NCI-H187 treated with DMSO at 0.1 percent for 48 hours (cell line): ENCODE data around the gene RNF32.
"Not testable (repeated sequence)": the region's sequence is repeated elsewhere in the genome, so short reads cannot be mapped to it uniquely, and the experiment has no call there.

Experiments used
- DNase-seq: peaks from one replicate; lab custom pipeline; 2025; lab: John Stamatoyannopoulos, UW

The RNF32 gene

DNA sequence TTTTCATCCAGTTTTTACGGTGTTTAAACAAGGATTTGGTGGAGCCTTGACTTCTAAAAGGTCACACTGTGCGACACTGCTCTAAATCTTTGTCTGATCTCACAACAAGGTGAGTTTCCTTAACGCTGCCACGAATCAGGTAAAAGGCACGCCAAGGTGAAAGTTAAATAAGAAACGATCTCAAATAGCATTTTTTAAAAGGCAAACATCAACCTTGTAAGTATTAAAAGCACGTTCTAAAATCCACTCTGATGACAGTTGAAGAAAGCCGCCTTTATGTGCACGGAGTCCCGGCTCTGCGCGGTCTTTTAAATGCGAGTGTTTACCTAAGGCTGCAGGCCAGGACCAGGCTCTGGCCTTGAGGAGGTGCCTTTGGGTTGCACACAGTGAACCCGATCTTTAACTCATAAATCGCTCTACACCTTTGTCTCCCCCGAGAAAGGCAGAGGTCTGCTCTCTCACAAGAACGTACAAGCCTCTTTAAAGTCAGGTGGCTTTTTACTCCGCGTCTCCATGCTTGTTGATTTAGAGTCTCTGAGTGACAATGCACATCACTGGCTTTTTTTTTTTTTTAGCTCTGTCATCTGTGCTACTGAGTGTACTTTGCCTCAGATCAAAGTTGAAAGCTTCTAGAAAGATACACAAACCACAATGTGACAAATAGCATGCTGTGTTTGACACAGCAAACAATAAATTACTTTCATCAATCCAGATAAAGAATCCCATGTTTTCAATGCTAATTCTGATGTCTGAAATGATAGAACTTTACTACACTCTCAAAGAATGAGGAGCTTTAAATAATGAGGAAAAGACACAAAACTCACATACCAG is 25.9 kb upstream of the RNF32 start:
- DNase-seq = no peak

DNA sequence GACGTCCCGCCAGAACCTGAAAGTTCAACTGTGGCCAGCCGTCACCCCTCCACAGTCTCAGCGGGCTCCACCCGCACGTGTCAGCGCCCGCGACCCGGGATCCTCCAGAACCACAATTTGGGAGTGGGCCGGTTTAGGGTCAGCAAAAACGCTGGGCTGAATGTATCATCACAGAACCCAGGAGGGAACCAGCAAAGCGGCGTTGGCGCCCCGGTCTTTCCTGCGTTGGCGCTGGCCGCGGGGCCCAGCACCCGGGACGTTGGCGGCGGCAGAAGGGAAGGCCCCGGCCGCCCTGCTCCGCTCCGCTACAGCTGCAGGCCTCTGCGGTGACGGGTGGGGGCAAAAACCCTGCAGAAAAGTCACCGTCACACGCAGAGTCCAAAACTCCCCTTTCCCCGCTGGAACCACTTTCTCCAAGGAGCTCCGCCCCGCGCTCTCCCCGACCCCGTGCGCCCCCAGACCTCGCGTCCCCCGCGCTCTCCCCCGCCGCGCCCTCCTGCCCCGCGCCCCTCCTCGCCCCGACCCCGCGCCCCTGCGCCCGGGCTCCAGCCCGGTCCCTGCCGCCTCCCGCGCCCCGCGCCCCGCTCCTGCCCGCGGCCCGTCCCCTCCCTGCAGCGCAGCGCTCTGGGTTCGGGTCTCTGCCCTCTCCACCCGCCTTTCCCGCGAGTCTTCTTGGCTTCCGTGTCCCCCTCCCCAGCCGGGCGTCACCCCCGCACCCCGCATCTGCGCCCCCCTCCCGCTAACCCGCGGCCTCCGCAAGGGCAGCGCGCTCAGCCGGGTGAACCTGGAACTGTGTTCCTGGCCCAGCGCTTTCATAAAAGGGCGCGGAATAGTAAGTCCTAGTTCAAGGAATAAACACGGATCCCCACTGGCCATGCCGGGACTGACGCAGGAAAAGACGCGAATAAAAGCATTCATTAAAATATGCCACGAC is 24.0 kb upstream of the RNF32 start:
- DNase-seq = no peak

DNA sequence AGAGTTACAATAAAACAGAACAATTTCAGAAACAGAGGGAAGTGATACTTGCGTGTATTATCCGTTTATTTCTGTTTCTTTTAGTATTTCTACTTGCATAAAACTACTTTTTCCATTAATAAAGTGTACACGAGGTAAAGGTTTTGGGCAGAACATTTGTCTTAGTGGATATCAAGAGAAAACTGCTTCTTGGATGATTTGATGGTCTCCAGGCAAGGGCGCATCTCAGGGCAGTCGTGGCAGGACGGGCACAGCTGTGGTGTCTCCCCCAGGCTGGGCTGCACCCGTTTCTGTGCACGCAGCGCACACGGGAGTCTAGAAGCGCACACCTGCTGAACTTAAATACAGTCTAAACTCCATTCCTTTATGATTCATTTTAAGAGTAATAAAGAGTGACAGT is 23.4 kb upstream of the RNF32 start:
- DNase-seq = no peak

- DNase-seq = no peak
Measured at GRCh38 chr7:156618078-156618779, 22.3 kb upstream of the RNF32 start.

DNA sequence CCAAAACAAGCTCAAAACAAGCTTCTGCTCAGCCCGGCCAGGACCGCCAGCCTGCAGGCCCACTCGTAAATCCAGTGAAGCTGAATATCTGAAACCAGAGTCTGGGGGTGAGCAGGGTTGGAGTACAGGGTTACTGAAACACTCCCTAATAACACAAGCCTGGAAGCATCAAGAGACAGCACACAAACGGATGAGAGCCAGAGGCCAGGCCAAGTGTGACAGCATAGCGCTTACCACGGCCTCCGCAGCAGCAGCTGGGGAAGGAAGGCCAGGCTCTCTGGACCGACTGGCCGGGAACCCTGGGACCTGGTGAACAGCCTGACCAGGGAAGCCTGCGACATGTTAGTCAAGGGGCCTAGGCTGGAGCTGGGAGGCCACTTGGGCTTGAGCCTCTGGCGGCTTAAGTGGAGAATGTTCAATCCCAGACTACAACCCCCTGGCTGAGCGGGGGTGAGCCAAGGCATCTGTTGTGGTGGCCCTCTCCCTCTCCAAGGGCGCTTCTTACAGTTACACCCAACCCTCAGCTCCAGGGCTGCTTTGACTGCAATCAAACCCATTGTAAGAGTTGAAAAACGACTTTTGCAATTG is 21.7 kb upstream of the RNF32 start:
- no peak for DNase-seq

DNA sequence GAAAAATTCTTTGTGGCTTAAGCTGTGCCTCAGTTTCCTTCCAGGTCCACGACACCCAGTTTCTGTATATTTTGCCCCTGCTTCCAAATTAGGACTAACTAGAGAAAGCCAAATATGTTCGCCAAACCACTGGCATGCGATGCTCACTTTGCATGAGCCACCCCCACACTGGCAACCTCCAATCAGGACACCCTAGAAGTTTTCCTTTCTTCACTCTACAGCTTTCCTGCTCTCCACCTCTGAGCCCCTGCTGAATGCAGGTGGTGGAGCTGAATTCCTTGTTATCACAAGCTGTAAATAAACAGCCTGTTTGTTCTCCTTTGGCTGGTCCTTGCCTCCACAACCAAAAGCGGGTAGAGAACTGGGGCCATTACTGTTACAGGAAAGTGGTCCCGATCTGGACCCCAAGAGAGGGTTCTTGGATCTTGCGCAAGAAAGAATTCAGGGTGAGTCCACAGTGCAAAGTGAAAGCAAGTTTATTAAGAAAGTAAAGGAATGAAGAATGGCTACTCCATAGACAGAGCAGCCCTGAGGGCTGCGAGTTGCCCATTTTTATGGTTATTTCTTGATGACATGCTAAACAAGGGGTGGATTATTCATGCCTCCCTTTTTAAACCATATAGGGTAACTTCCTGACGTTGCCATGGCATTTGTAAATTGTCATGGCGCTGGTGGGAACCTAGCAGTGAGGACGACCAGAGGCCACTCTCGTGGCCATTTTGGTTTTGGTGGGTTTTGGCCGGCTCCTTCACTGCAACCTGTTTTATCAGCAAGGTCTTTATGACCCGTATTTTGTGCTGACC is 20.9 kb upstream of the RNF32 start:
- DNase-seq = not testable (repeated sequence)

DNA sequence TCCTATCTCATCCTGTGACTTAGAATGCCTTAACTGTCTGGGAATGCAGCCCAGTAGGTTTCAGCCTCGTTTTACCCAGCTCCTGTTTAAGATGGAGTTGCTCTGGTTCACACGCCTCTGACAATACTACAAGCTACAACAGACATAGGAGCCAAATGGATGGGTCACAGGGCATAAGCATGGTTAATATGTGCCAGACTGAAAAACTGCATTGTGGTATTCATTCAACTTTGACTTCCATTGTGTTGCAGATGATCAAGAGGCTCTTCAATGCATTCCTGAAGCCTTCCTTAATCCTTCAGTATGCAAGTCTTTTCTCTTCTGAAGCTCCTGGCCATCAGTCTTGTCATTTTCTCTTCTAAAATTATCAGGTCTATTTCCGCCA is 20.3 kb upstream of the RNF32 start:
- no peak for DNase-seq

- DNase-seq = no peak
Measured at GRCh38 chr7:156621652-156622051, 18.9 kb upstream of the RNF32 start.

DNA sequence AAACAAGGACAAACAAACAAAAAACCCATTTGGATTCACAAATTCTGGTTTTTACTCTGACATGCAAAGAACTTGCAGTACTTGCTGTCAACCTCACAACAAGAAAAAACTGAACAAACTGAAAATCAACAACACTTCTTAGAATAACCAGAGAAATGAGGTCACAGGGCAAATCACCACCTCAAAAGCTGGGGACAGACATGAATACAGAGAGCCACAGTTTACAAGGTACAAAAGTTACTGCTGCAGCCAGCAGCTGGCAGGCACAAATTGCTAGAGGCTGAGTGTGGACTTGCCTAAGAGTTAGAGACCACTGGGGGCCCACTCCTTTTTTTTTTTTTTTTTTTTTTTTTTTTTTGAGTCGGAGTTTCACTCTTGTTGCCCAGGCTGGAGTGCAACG is 15.0 kb upstream of the RNF32 start:
- no peak for DNase-seq

DNA sequence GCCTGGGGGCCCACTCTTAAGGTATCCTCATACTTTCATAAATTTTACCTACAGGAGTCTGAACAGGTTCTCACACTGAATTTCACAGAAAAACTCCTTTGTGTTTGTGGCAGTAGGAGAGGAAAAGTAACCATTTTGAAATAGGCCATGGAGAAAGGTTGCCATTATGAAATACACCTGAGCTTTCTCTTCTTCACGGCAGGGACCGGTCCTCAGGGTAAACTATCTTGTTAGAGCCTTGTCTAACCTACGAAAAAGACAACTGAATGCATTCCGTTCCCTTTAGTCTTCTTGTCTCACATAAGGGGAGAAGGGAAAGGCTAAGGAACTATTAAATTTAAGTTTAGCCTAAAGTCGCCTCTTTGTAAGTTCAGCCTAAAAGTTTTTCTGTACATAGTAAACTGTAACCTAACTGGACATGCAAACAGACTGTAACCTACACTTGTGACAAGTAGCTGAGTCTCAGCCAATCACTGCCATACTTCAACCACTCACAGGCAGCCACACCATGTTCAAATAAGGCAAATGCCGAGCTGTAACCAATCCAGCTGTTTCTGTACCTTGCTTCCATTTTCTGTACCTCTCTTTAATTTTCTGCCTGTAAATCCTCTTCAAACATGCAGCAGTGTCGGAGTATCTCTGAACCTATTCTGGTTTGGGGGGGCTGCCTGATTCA is 14.2 kb upstream of the RNF32 start:
- no peak for DNase-seq

DNA sequence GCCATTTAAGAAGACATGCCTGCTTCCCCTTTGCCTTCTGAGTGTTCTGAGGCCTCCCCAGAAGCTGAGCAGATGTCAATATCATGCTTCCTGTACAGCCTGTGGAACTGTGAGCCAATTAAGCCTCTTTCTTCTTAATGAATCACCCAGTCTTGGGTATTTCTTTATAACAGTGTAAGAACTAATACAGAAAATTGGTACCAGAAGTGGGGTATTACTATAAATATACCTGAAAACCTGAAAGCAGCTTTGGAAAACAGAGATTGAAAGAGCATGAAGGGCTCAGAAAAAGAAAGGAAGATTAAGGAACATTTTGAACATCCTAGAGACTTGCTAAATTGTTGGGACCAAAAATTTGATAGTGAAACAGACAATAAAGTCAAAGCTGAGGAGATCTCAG is 12.0 kb upstream of the RNF32 start:
- no peak for DNase-seq

DNA sequence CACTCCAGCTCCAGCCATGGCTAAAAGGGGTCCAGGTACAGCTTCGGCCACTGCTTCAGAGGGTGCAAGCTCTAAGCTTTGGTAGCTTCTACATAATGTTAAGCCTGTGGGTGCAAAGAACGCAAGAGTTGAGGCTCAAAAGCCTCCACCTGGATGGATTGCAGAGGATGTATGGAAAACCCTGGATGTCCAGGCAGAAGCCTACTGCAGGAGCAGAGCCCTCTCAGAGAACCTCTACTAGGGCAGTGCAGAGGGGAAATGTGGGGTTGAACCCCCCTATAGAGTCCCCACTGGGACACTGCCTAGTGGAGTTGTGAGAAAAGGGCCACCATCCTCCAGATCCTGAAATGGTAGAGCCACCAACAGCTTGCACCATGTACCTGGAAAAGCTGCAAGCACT is 10.7 kb upstream of the RNF32 start:
- DNase-seq = no peak

DNA sequence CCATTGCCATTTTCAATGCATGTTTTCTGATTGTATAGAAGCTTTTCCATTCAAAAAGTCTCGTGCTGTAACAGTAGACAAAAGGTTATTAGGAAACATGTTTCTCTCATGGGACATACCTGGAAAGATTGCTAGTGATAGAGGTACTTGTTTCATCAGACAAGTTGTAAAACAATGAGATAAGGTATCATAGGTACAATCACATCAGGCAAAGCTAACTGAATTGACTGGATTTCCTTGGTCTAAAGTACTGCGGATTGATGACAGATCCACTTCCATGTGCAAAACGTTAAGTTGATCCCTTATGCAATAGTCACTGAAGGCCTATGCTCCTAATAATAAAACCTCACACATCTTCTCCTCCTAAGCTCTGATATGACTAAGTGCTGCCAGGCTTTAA is 6.5 kb upstream of the RNF32 start:
- DNase-seq = no peak

GRCh38 chr7:156635529-156636385 is 4.8 kb upstream of the RNF32 start:
- DNase-seq = no peak

DNA sequence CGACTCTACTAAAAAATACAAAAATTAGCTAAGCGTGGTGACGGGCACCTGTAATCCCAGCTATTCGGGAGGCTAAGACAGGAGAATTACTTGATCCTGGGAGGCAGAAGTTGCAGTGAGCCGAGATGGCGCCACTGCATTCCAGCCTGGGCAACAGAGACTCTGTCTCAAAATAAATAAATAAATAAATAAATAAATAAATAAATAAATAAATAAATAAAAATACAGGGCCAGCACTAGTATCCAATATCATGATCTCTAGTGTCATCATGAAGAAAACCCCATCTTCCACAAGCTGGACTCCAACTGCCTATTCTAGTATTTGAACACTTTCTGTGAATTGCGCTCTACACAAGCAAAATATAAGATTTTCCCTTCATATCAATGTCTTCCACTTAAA is 3.5 kb upstream of the RNF32 start:
- DNase-seq = not testable (repeated sequence)

GRCh38 chr7:156638443-156639077 is 2.0 kb upstream of the RNF32 start:
- DNase-seq = no peak

DNA sequence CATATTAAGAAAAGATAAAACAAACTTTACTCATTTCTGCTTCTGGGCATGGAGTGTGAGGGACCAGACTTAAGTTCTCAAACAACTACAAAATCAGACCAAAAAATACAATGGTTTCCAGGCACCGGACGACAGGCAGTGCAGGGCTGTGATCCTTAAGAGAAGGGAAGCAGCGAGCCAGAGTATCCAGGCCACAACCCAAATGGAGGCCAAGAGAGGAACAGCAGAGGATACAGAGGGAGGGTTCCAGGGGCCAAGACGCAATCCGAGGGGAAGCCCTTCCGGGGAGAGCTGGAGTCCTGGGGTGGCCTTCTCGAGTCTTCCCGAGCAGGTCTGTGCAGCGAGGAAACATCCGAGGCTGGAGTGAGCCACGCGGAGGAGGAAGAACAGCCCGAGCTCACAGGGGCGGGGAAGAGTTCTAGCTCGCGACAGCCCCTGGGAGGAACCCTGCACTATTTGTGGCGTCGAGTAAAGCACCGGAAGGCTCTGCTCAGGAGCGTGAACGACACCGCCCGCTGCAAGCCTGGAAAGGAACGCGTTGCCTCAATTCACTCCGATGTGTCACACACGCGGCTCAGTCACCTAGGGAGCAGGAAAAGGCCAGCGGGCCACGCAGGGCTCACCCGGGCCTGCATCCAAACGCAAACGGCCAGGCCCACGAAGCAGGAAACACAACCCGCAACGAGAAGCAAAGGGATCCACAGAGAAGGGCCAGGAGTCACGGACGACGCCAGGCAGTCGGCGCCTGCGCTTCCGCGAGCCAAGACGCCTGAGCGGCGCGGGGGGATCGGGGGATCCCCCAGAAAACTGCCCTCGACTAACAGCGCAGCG is 933 bp upstream of the RNF32 start:
- DNase-seq = no peak

DNA sequence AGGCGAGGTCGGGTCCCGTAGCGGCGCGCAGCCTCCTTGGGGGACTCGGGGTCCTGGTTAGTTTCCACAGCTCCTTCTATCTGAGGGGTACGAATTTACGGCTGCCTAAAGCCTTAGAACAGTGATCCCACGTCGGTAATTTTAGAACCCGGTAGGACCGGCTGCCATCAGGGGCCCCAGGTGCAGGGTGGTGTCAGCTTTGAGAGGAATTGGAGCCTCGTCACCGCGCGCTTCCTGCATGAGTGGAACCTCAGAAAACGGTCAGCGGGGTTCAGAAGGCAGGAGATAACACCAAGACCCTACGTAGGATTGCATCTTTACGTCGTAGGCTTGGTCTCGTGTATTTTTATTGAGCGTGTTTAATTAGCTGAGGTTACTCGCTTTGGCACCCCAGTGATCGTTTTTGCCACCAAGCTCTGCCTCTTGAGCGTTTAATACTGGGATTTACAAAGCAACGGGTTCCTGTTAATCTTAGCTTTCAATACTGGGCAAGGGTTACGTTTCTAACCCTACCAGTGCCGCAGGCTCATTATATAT is 443 bp downstream of the RNF32 start:
- DNase-seq = no peak
